GM21723 (cell line): ENCODE data around the gene CSF3R.

Source experiments
- ATAC-seq: cut with Tn5 transposase; IDR thresholded peaks from one replicate; pipeline ENCODE4 v1.9.1; 2021; ENCODE audit warnings: mild to moderate bottlenecking, moderate library complexity; ENCODE audit not compliant: unreplicated experiment

CSF3R gene

DNA sequence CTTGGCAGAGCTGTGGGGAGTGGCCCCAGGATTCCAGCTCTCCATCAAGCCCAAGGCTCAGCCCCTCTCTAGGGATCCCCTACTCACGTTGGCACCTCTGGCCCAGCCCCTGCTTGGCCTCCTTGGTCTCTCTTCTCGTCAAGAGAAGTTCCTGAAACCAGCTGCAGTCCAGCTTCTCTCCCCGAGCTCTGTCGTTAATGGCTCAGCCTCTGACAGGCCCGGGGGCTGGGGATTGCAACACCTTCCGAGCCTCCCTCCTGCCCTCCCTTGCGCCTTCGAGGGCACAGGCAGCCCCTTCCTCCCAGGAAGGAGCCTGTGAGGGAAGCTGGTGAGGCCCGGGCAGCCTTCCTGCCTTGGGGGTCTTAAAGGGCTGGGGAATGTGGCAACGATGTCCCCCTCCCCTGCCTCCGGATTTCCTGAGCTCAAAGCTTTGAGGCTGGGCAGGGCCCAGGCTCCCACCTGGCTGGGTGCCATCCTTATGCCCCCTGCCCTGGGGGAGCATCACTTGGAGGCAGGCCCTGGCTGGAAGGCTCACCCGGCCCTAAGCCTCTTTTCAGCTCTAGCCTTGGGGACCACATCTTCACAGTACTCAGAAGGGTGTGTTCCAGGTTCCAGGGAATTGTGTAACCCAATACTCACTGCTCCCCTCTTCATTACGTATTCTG, at the start of gene CSF3R:
Gene CSF3R (minus strand): TSS at position 190 of the 665 bp plus-strand sequence. CDS start 3,417 bp downstream, outside the sequence.
- no peak for ATAC-seq

GRCh38 chr1:36531833-36532232, 49.1 kb upstream of the CSF3R start:
- no peak for ATAC-seq

DNA sequence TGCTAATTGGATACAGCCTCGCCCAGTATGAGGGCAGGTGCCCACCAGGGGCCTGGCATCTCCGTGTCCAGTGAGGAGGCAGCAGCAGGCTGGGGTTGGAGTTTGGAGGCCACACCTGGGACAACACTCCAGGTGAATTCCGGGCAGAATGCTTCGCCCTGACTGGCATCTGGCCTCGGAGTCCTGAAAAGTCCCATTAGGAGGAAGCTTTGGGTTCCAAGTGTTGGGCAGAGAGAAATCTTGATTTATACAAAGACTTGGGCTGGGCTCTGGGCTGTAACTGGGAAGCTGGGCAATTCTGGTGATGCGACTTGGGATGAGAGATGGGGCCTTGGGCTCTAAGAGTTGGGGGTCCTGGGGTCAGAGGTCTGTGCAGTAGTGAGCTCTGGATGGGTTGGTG, 48.1 kb upstream of the CSF3R start:
- ATAC-seq: no peak

- no peak for ATAC-seq
These were observed 47.5 kb upstream of the CSF3R start for GRCh38 chr1:36530261-36530660.

GRCh38 chr1:36529769-36530260, 47.1 kb upstream of the CSF3R start:
- no peak for ATAC-seq

- ATAC-seq: no peak
These were observed 45.9 kb upstream of the CSF3R start for GRCh38 chr1:36528361-36529349.

DNA sequence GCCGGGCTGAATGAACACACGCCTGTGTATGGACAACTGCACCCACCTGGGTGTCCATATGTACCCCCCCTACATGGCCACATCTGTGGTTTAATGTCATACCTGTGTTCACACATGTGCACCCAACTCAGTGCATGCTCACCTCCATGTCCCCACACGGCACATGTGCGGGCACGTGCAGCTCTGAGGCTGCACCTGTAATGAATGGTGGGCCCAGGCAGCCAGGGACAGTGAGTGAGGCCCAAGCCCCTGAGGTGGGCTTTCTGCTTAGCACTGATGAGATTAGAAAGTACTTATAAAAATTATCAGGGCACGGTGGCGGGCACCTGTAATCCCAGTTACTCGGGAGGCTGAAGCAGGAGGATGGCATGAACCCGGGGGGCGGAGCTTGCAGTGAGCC, 42.5 kb upstream of the CSF3R start:
- no peak for ATAC-seq

- ATAC-seq: no peak
These were observed 41.8 kb upstream of the CSF3R start for GRCh38 chr1:36524359-36525062.

- no peak for ATAC-seq
These were observed 41.1 kb upstream of the CSF3R start for GRCh38 chr1:36523850-36524249.

GRCh38 chr1:36523230-36523495, 40.5 kb upstream of the CSF3R start:
- ATAC-seq: no peak

- no peak for ATAC-seq
These were observed 39.9 kb upstream of the CSF3R start for GRCh38 chr1:36522461-36523229.

DNA sequence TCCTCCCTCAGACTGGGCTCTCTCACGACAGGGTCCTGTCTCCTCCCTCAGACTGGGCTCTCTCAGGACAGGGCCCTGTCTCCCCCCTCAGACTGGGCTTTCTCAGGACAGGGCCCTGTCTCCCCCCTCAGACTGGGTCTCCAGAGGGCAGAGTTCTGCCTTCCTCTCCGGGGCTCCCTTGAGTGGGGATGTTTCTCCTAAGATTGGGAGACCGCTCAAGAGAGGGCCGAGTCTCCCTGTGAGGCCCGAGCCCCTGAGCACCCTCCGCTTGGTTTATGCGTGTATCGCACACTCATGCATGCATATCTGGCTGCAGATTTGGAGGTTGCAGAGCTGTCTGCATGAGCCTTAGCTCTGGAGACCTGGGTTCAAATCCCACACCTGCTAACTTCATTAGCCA, 39.3 kb upstream of the CSF3R start:
- no peak for ATAC-seq

DNA sequence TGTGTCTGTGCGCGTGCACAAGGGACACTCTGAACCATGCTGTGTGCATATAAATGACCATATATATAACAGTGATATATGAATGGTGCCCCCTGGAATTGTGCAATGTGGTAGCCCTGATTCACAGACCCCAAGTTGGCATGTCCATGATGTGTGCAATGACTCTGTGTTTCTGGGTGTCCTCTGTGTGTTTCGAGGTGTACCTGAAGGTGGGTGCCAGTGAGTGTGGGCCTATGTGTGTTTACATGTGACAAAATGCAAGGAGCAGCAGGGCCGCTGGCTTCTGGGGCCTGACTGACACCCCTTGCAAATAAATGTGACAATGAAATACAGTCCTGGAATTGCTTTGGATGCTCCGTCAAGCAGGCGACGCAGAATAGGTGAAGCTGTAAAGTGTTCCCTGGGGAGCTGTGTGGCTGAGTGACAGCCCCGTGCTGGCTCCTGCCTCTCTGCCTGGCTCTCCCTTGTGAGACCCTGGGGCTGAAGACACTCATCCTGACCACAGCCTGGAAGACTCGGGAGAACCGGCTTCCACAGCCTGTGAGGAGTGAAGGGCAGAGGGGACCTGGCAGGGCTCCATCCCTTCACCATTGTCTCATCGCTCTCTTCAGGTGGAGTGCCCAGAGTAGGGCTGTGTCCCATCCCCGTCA, 38.2 kb upstream of the CSF3R start:
- ATAC-seq: no peak

- ATAC-seq: no peak
These were observed 37.3 kb upstream of the CSF3R start for GRCh38 chr1:36520056-36520455.

GRCh38 chr1:36517011-36517771, 34.5 kb upstream of the CSF3R start:
- ATAC-seq: no peak

DNA sequence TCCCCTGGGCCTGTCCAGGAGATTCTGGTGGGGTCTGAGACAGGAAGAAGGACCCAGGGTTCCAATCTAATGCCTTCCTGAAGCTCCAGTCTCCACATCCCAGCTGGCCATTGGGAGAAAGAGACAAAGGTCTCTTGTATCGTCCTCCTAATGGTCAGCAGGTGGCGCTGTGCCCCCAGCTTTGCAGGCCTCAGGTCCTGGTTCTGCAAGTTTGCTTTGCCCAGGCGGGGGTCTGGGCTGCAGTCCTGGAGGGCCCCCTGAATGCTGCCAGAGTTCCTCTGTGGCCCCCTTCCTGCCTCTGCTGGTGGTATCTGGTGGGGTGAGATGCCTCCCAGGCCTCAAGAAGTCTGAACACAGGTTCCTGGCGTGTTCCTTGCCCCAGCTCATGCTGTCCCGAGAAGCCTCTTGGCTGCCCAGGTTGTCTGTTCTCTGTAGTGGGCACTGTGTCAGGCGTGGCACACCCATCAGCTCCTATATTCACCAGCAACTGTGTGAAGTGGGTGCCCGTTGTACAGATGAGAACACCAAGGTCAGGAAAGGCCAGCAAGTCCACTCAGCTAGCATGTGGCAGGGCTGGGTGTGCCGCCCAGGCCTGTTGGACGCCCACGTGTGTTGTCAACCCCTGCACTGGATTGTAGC, 33.8 kb upstream of the CSF3R start:
- no peak for ATAC-seq

GRCh38 chr1:36515315-36516138, 32.8 kb upstream of the CSF3R start:
- no peak for ATAC-seq

DNA sequence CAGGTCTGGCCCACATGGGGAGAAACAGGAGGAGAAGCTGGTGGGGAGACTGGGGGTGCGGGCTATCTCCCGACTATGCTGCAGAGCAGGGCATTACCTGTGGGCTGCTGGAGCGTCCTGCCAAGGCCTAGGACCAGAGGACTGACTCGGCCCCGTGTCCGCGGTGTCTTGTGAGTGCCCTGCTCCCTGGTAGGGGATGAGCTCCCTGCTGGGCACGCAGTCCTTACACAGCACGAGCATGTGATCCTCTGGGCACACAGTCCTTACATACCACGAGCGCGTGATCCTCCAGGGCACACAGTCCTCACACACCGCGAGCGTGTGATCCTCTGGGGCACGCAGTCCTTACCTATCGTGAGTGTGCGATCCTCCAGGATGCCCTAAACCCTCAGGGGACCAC, 31.8 kb upstream of the CSF3R start:
- no peak for ATAC-seq
